WTC11 (cell line): ENCODE results near the gene GPS2. TPM values are rescaled to one million over a fixed set of nuclear protein-coding genes. Genes with fewer than 3 reads are reported as not detected.
"Not testable (repeated sequence)": the region's sequence is repeated elsewhere in the genome, so short reads cannot be mapped to it uniquely, and the experiment has no call there.

Experiments
- ATAC-seq: fragments of 200-7000 bp; cut with Tn5 transposase; 2 replicates; pipeline ENCODE4 v1.10.0; 2021; ENCODE audit warnings: mild to moderate bottlenecking, moderate library complexity
- CTCF ChIA-PET: fragments of 300-600 bp; sonication (Branson Sonifier 250); formaldehyde crosslinking; loops from one replicate; lab custom pipeline; 2021; ENCODE audit warnings: antibody characterized with exemption; lab: Charles Lee
- POLR2A ChIA-PET: fragments of 350-600 bp; sonication (Branson Sonifier 250); formaldehyde crosslinking; loops from one replicate; lab custom pipeline; 2021; ENCODE audit warnings: antibody characterized with exemption; lab: Charles Lee
- DNase-seq: peaks from one replicate; pipeline ENCODE4 v3.0.0; 2021; ENCODE audit warnings: low spot score
- H3K27ac Mint-ChIP-seq: 2 replicates; pipeline ENCODE4 v1.8.0; 2021; ENCODE audit warnings: mixed read lengths
- H3K27me3 Mint-ChIP-seq: 2 replicates; pipeline ENCODE4 v1.8.0; 2021; ENCODE audit warnings: low read depth, mild to moderate bottlenecking, moderate library complexity, mixed read lengths
- H3K36me3 Mint-ChIP-seq: 2 replicates; pipeline ENCODE4 v1.8.0; 2021; ENCODE audit warnings: mixed read lengths
- H3K4me1 Mint-ChIP-seq: 2 replicates; pipeline ENCODE4 v1.8.0; 2022; ENCODE audit warnings: mixed read lengths
- H3K4me3 Mint-ChIP-seq: 2 replicates; pipeline ENCODE4 v1.8.0; 2021; ENCODE audit warnings: mild to moderate bottlenecking, moderate library complexity, mixed read lengths
- H3K9me3 Mint-ChIP-seq: 2 replicates; pipeline ENCODE4 v1.8.0; 2021; ENCODE audit warnings: mixed read lengths
- CDX4 ChIP-seq: fragments of 250-450 bp; sonication (Bioruptor Pico); IDR thresholded peaks from 2 replicates; pipeline ENCODE4 v1.9.0; 2021; ENCODE audit warnings: moderate library complexity, mild to moderate bottlenecking, inconsistent platforms, borderline replicate concordance
- IRF2 ChIP-seq: sonication (generic); formaldehyde crosslinking; IDR thresholded peaks from 2 replicates; pipeline ENCODE4 v1.8.0; 2022; ENCODE audit warnings: low read depth, missing genetic modification reagents, borderline replicate concordance
- JAZF1 ChIP-seq: fragments of 250-450 bp; sonication (Bioruptor Pico); IDR thresholded peaks from 2 replicates; pipeline ENCODE4 v1.9.0; 2021; ENCODE audit warnings: moderate library complexity, mild to moderate bottlenecking, inconsistent platforms
- SP1 ChIP-seq: sonication (generic); formaldehyde crosslinking; conservative IDR thresholded peaks from 2 replicates; pipeline ENCODE4 v1.8.1; 2022; ENCODE audit warnings: missing genetic modification reagents
- TCF7 ChIP-seq: sonication (generic); formaldehyde crosslinking; IDR thresholded peaks from 2 replicates; pipeline ENCODE4 v1.8.0; 2022; ENCODE audit warnings: mild to moderate bottlenecking, low read depth, missing genetic modification reagents, moderate library complexity
- ZNF317 ChIP-seq: sonication (generic); formaldehyde crosslinking; IDR thresholded peaks from 2 replicates; pipeline ENCODE4 v1.8.1; 2023; ENCODE audit warnings: low read depth, mild to moderate bottlenecking, moderate library complexity, missing genetic modification reagents, borderline replicate concordance
- total RNA-seq: library from RNA; stranded (reverse); gene quantifications from 3 replicates; pipeline ENCODE4 v1.2.3, GENCODE V29; 2021
- TF ChIP-seq, protein P1 (sequence below): sonication (generic); formaldehyde crosslinking; IDR thresholded peaks from 2 replicates; pipeline ENCODE4 v1.8.1; 2022; ENCODE audit warnings: mild to moderate bottlenecking, missing genetic modification reagents, moderate library complexity, borderline replicate concordance
- TF ChIP-seq, protein P2 (sequence below): sonication (generic); formaldehyde crosslinking; IDR thresholded peaks from 2 replicates; pipeline ENCODE4 v1.8.1; 2022; ENCODE audit warnings: low read depth, mild to moderate bottlenecking, moderate library complexity, missing genetic modification reagents, borderline replicate concordance
- TF ChIP-seq, protein P3 (sequence below): sonication (generic); formaldehyde crosslinking; IDR thresholded peaks from 2 replicates; pipeline ENCODE4 v1.8.1; 2023; ENCODE audit warnings: mild to moderate bottlenecking, missing genetic modification reagents, borderline replicate concordance

The GPS2 gene
- total RNA-seq, 1 experiment from 2014 or later, result 55.9 TPM

DNA sequence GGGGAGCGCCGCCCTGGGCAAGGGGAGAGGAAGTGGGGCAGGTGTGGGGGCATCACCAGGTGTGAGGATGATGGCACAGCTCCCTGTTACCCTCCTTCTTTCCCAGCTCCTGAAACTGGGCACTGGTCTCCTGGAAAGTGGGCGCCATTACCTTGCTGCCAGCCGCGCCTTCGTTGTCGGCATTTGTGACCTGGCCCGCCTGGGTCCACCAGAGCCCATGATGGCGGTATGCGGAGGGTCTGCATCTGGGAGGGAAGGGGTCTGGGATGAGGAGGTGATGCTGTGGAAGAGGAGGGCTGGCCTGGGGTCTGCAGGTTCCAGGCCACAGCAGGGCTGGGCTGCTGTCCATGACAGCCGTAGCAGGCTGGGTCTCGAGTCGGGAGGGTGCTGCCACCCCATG is 26.7 kb upstream of the GPS2 start:
- no peaks in the 10 kb centered on the region for H3K27me3 Mint-ChIP-seq
- no peaks in the 10 kb centered on the region for H3K9me3 Mint-ChIP-seq
- TF ChIP-seq, protein P1, sequence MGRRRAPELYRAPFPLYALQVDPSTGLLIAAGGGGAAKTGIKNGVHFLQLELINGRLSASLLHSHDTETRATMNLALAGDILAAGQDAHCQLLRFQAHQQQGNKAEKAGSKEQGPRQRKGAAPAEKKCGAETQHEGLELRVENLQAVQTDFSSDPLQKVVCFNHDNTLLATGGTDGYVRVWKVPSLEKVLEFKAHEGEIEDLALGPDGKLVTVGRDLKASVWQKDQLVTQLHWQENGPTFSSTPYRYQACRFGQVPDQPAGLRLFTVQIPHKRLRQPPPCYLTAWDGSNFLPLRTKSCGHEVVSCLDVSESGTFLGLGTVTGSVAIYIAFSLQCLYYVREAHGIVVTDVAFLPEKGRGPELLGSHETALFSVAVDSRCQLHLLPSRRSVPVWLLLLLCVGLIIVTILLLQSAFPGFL (CRISPR knock-in tag), result no peak
- TF ChIP-seq JAZF1 (CRISPR knock-in tag), result no peak
- TF ChIP-seq ZNF317 (CRISPR knock-in tag), result no peak
- no peak for TF ChIP-seq CDX4 (CRISPR knock-in tag)
- TF ChIP-seq, protein P2, sequence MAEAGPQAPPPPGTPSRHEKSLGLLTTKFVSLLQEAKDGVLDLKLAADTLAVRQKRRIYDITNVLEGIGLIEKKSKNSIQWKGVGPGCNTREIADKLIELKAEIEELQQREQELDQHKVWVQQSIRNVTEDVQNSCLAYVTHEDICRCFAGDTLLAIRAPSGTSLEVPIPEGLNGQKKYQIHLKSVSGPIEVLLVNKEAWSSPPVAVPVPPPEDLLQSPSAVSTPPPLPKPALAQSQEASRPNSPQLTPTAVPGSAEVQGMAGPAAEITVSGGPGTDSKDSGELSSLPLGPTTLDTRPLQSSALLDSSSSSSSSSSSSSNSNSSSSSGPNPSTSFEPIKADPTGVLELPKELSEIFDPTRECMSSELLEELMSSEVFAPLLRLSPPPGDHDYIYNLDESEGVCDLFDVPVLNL (CRISPR knock-in tag), result no peak
- TF ChIP-seq SP1 (CRISPR knock-in tag), result no peak
- no peak for TF ChIP-seq TCF7 (CRISPR knock-in tag)
- no peak for TF ChIP-seq IRF2 (CRISPR knock-in tag)
- ChIA-PET POLR2A (no interaction called here), CTCF (no interaction called here)
- H3K36me3 Mint-ChIP-seq, result peaks cover 6% of the 10 kb centered on the region; the same call in 1 of the 2 replicates
- H3K27ac Mint-ChIP-seq, result no peak overlapping the region
- ATAC-seq (no peak), DNase-seq (no peak)
- H3K4me3 Mint-ChIP-seq, result no peak overlapping the region
- peaks cover 12% of the 10 kb centered on the region for H3K4me1 Mint-ChIP-seq

DNA sequence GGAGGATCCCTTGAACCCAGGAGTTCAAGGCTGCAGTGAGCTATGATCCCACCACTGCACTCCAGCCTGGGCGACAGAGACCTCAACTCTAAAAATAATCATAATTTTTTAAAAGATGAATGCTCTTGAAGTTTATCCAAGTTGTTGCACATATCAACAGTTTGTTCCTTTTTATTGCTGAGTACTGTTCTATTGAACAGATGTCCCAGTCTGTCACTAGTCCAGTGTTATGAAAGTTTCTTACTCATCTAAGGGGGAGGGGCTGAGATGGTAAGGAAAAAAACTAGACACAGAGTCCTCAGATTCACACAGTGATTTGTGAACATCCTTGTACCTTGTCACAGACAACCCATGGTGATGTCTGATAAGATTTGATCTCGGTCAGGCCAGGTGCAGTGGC is 25.0 kb upstream of the GPS2 start:
- H3K4me3 Mint-ChIP-seq, result no peak overlapping the region
- ChIA-PET POLR2A (no interaction called here), CTCF (no interaction called here)
- TF ChIP-seq, protein P3, sequence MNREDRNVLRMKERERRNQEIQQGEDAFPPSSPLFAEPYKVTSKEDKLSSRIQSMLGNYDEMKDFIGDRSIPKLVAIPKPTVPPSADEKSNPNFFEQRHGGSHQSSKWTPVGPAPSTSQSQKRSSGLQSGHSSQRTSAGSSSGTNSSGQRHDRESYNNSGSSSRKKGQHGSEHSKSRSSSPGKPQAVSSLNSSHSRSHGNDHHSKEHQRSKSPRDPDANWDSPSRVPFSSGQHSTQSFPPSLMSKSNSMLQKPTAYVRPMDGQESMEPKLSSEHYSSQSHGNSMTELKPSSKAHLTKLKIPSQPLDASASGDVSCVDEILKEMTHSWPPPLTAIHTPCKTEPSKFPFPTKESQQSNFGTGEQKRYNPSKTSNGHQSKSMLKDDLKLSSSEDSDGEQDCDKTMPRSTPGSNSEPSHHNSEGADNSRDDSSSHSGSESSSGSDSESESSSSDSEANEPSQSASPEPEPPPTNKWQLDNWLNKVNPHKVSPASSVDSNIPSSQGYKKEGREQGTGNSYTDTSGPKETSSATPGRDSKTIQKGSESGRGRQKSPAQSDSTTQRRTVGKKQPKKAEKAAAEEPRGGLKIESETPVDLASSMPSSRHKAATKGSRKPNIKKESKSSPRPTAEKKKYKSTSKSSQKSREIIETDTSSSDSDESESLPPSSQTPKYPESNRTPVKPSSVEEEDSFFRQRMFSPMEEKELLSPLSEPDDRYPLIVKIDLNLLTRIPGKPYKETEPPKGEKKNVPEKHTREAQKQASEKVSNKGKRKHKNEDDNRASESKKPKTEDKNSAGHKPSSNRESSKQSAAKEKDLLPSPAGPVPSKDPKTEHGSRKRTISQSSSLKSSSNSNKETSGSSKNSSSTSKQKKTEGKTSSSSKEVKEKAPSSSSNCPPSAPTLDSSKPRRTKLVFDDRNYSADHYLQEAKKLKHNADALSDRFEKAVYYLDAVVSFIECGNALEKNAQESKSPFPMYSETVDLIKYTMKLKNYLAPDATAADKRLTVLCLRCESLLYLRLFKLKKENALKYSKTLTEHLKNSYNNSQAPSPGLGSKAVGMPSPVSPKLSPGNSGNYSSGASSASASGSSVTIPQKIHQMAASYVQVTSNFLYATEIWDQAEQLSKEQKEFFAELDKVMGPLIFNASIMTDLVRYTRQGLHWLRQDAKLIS (CRISPR knock-in tag), result no peak
- no peaks in the 10 kb centered on the region for H3K9me3 Mint-ChIP-seq
- H3K36me3 Mint-ChIP-seq, result peaks cover 6% of the 10 kb centered on the region; the same call in 1 of the 2 replicates
- no peak for DNase-seq
- no peak for ATAC-seq
- no peak overlapping the region for H3K27ac Mint-ChIP-seq
- H3K4me1 Mint-ChIP-seq, result peaks cover 26% of the 10 kb centered on the region
- no peaks in the 10 kb centered on the region for H3K27me3 Mint-ChIP-seq

DNA sequence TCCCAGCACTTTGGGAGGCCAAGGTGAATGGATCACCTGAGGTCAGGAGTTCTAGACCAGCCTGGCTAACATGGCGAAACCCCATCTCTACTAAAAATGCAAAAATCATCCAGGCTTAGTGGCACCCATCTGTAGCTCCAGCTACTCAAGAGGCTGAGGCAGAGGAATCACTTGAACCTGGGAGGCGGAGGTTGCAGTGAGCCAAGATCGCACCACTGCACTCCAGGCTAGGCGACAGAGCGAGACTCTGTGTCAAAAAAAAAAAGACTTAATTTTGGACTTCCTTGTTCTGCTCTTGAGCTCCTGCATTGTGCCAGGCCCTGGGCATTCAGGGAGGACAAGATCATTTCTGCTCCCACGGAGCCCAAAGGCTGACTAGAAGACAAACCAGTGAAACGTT is 22.4 kb upstream of the GPS2 start:
- DNase-seq, H3K36me3 Mint-ChIP-seq, H3K27me3 Mint-ChIP-seq, H3K9me3 Mint-ChIP-seq, ATAC-seq: not testable (repeated sequence)
- ChIA-PET CTCF (interaction anchor here (1.0 to 2.8 kb wide), 15 partner anchors 8 to 320 kb away, joined by 3 to 20 read pairs (median 8); partner anchors contain the start of genes KCTD11, PLSCR3, SLC2A4 and TMEM102), POLR2A (interaction anchor here (1.1 to 2.5 kb wide), 5 partner anchors 12 to 302 kb away, joined by 3 to 22 read pairs (median 5); partner anchors contain the start of genes GPS2 and SLC16A13)
- peaks cover 28% of the 10 kb centered on the region for H3K4me1 Mint-ChIP-seq
- H3K27ac Mint-ChIP-seq, result peak overlapping the region; percentile 98
- peak overlapping the region; percentile 60 for H3K4me3 Mint-ChIP-seq
